Right cardiac atrium (tissue), 5 donors: ENCODE measurements around the gene MACIR. TPM values are rescaled to one million over a fixed set of nuclear protein-coding genes. Genes with fewer than 3 reads are reported as not detected.
A peak's percentile ranks its signal among the peaks of the same experiment; 100 is the strongest.

Source experiments
- ATAC-seq, 2 donors: fragments of 200-7000 bp; cut with Tn5 transposase; one replicate each; pipeline versions ENCODE4 v1.8.0 to v1.9.1; 2020; ENCODE audit warnings: moderate library complexity in 2 of 2, mild to moderate bottlenecking in 1 of 2
- DNase-seq, 3 donors: peaks; one replicate each; pipeline ENCODE4 v3.0.0-alpha.2; 2020
- H3K27ac ChIP-seq: one replicate; pipeline ENCODE4 v1.5.1; 2013; ENCODE audit warnings: mild to moderate bottlenecking, low read length, control low read depth, moderate library complexity
- H3K27me3 ChIP-seq: one replicate; pipeline ENCODE4 v1.6.1; 2013; ENCODE audit not compliant: control insufficient read depth, insufficient read depth
- H3K4me1 ChIP-seq: one replicate; pipeline ENCODE4 v1.6.1; 2013; ENCODE audit warnings: low read length; ENCODE audit not compliant: control insufficient read depth, insufficient read depth
- H3K4me3 ChIP-seq: one replicate; pipeline ENCODE4 v1.5.1; 2013; ENCODE audit warnings: low read length, control low read depth
- H3K9me3 ChIP-seq: one replicate; pipeline ENCODE4 v1.6.1; 2013; ENCODE audit warnings: low read length; ENCODE audit not compliant: control insufficient read depth
- WGBS: extraction: QIAGEN DNeasy Blood & Tissue Kit; methylation state at CpG from one replicate; pipeline ENCODE4 v1.1.7; 2013; 5-methylcytosine and 5-hydroxymethylcytosine counted together
- intact Hi-C, 4 donors: fragments of 100-400 bp; cut with DNase I; formaldehyde crosslinking; loops; one replicate each; pipeline versions ENCODE4 v1.11.0 to v1.14.0; 2022 to 2023
- polyA plus RNA-seq: library from polyadenylated mRNA; stranded (reverse); fragments of 200-250 nt; gene quantifications from one replicate; pipeline ENCODE4 v1.2.3, GENCODE V29; 2013
- total RNA-seq, 4 donors: library from RNA; stranded (reverse); fragmentation: NEBNext Ultra II Directional; extraction: Animal tissue kit (Norgen Biotek cat#: 25700); gene quantifications; one replicate each; pipeline ENCODE4 v1.2.1, GENCODE V29; 2021
- donor health status: healthy with polysubstance abuse.
- donor health status: DM: no; HTN: yes; CAD: no.
- donor health status: DM: no; HTN: no; CAD: no.
- donor health status: DM: no; HTN: yes; CAD: no; lungs with severe emphysema.
- donor health status: DM: yes; HTN: yes; CAD: no.

MACIR gene
- total and polyA plus RNA-seq, 5 donors, result 3.0 to 4.8 (median 3.8) TPM

DNA sequence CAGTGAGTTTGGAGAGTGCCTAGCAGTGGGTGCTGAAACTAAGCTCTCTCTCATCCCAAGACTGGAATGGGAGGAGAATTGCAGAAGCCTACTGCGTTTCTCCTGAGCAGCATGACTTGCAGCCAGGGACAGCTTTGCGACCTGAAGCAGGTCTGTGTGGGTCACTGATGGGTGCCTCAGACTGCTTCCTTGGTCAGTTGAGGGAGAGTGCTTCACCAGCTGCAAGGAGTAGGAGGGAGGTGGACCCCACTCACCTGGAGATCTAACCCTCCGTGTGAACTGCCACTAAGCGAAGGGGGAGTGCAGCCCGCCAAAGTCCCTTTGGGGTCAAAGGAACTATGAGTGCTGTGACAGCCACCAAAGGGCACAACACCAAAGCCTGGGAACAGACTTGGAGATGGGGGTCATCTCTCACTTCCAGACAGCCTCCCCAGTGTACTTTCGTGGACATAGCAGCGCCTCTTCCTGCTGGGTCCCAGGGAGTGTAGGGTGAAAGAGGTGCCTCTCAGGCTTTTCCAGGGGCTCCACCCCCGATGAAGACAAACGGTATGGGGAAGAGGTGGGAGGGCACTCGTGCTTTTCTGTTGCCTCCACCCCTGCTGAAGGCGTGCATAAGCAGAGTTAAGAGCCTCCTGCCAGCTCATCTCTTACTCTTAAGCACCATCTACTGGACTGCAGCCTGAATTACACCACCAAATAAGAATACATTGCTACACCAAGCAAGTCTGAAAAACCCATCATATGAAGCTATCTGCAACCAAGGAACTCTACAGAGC, 34.3 kb upstream of the MACIR start:
- no peaks in the 10 kb centered on the region for H3K9me3 ChIP-seq
- H3K4me1 ChIP-seq, result no peaks in the 10 kb centered on the region
- intact Hi-C loops, result no loop called here
- peak; percentile 71 to 88 for ATAC-seq
- peak; percentile 31 to 57 (median 31) for DNase-seq
- no peak overlapping the region for H3K4me3 ChIP-seq
- no peak overlapping the region for H3K27ac ChIP-seq
- H3K27me3 ChIP-seq, result no peaks in the 10 kb centered on the region
- WGBS, result 55% methylated on average over 11 of the region's 11 CpGs

DNA sequence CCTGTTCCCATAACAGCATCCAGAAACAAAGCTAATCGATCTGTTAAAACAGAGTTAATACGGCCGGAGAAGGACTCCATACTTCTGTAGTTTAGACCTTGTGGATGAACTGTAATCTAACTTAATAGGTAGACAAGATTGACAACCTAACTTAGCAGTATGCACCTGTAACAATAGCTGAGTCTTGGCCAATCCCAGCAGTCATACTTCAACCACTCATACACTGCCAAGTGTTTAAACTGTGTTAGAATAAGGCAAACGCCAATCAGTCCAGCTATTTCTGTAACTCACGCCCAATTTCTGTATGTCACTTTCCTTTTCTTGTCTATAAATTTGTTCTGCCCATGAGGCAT, 33.7 kb upstream of the MACIR start:
- no peak for ATAC-seq
- H3K4me1 ChIP-seq, result no peaks in the 10 kb centered on the region
- H3K4me3 ChIP-seq, result no peak overlapping the region
- no peak overlapping the region for H3K27ac ChIP-seq
- H3K9me3 ChIP-seq, result no peaks in the 10 kb centered on the region
- no peaks in the 10 kb centered on the region for H3K27me3 ChIP-seq
- 77% methylated on average over 5 of the region's 5 CpGs for WGBS
- no peak for DNase-seq
- intact Hi-C loops, result no loop called here

DNA sequence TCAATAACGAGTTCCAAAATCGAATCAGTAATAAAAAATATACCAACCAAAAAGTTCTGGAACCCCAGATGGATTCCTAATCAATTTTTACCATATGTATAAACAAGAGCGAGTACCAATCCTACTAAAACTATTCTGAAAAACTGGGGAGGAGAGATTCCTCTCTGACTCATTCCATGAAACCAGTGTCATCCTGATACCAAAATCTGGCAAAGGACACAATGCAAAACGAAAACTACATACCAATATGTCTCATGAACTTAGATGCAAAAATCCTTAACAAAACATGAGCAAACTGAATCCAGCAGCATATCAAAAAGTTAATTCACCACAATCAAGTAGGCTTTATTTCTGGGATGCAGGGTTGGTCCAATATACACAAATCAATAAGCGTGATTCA, 30.5 kb upstream of the MACIR start:
- Histone ChIP-seq H3K4me3 (no peak overlapping the region), H3K9me3 (no peaks in the 10 kb centered on the region), H3K4me1 (no peaks in the 10 kb centered on the region), H3K27me3 (no peaks in the 10 kb centered on the region), H3K27ac (no peak overlapping the region)
- 87% methylated on average over 5 of the region's 5 CpGs for WGBS
- ATAC-seq (no peak), DNase-seq (no peak)
- intact Hi-C loops, result no loop called here

DNA sequence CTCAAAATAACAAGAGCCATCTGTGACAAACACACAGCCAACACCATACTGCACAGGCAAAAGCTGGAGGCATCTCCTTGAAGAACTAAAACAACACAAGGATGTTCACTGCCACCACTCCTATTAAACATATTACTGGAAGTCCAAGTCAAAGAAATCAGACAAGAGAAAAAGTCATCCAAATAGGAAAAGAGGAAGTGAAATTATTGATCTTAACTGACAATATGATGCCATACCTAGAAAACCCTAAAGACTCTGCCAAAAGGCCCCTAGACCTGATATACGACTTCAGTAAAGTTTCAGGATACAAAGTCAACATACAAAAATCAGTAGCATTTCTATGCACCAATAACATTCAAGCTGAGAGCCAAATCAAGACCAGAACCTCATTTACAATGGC, 30.0 kb upstream of the MACIR start:
- no peaks in the 10 kb centered on the region for H3K27me3 ChIP-seq
- H3K9me3 ChIP-seq, result no peaks in the 10 kb centered on the region
- H3K4me3 ChIP-seq, result no peak overlapping the region
- H3K27ac ChIP-seq, result no peak overlapping the region
- no peaks in the 10 kb centered on the region for H3K4me1 ChIP-seq
- WGBS, result 86% methylated on average over 1 of the region's 1 CpG
- intact Hi-C loops, result no loop called here
- no peak for DNase-seq
- no peak for ATAC-seq

DNA sequence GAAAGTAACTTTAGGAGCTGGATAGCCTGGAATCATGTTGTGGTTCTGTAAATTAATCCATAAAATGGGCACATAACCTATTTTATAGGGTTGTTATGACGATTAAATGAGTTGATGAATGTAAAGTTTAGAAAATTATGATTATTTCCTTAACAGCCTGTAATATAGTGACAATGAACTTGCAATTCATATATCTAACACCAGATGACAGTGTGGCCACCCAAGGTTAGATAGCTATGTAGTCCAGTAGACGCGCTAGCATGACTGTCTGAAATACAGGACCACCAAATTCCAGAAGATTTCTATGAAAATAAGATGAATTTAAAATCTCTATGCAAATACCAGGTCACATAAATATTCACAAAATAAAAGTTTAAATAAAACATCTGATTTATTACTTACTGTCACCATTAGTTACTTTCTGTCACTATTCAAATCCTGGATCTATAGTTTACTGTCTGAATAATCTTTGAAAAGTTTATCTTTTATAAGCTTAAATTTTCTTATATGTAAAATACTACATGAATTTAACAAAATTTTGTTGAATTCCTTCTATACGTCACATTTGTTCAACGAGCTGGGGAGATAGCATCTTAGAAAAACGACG, 26.1 kb upstream of the MACIR start:
- no peaks in the 10 kb centered on the region for H3K9me3 ChIP-seq
- no peak overlapping the region for H3K27ac ChIP-seq
- no peak overlapping the region for H3K4me3 ChIP-seq
- ATAC-seq, result peak in 1 of 2 donors; percentile 83
- no peak for DNase-seq
- WGBS, result 80% methylated on average over 7 of the region's 7 CpGs
- intact Hi-C loops, result loop anchor here (2.0 to 10.0 kb wide), 4 partner anchors 242 to 245 kb away; no protein-coding TSS in a partner anchor
- H3K4me1 ChIP-seq, result no peaks in the 10 kb centered on the region
- H3K27me3 ChIP-seq, result no peaks in the 10 kb centered on the region

DNA sequence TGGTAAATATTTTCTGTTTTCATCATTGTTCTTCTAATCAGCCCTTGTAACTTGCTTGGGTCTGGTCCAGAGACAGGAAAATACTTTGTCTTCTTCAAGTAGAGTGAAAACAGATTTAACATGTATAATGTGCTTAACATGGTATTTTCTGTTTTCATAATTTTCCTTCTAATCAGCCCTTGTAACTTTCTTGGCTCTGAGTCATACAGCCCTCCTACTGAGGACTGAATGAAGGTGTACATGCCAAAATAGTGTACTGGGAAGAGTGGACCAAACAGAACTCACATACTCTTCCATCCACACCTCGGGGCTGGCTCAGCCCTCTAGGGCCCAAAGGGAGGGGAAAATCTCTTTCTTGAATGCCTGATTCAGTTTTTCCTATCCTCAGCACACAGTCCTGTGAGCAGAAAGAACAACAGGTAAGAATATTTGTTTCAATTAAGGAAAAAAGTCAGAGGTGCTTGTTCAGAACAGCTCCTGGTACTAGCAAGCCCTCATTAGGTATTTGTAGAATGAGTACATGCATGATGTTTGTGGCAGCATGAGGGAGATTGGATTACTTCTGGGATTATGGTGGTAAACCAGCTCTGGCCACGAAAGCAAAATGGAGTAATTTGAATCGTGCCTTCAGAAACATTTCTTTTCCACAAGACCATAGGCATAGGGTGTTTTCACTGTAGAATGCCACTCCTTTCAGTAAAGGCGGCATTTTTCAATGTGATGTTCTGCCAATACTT, 24.2 kb upstream of the MACIR start:
- H3K4me1 ChIP-seq, result no peaks in the 10 kb centered on the region
- no peaks in the 10 kb centered on the region for H3K27me3 ChIP-seq
- H3K4me3 ChIP-seq, result no peak overlapping the region
- H3K27ac ChIP-seq, result no peak overlapping the region
- 86% methylated on average over 4 of the region's 4 CpGs for WGBS
- no peaks in the 10 kb centered on the region for H3K9me3 ChIP-seq
- intact Hi-C loops, result loop anchor here in 2 of 4 donors (5.0 to 10.0 kb wide), 2 partner anchors 240 to 243 kb away; no protein-coding TSS in a partner anchor
- ATAC-seq (peak in 1 of 2 donors; percentile 50), DNase-seq (peak in 1 of 3 donors; percentile 22)

DNA sequence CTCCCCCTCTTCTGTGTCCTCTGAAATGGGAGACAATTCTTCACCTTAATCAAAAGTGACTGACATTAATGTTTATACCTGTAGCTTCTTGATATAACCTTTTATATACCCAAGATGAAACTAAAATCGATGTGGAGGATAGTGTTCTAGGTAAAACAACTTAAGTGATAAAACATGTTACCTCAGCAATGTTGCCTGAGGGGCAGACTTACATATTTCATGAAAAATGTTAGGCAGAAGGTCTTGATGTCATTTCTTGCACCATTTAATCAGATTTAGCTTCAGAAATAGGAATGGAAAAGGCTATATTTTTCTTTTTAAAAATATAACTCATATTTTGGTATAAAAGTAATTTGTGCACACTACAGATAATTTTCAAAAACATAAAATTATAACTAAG, 22.7 kb upstream of the MACIR start:
- 79% methylated on average over 1 of the region's 1 CpG for WGBS
- DNase-seq, result no peak
- intact Hi-C loops, result loop anchor here in 1 of 4 donors (10.0 kb wide), 1 partner anchor 239 kb away; no protein-coding TSS in a partner anchor

DNA sequence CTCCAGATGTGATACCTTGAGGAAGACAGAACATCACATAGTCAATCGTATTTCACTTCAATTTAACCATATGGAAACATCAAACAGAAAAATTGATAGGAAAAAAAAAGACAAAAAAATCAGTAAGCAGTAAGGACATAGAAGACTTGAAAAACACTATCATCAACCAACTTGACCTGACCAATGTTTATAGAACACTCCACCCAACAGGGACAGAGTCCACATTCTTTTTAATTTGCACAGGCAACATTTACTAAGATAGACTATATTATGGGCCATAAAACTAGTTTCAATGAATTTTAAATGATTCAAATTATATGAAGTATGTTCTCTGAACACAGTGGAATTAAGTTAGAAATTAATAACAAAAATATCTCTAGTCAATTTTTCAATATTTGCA, 20.8 kb upstream of the MACIR start:
- H3K4me3 ChIP-seq, result no peak overlapping the region
- peaks cover 2% of the 10 kb centered on the region for H3K27me3 ChIP-seq
- ATAC-seq, result no peak
- WGBS, result 89% methylated on average over 1 of the region's 1 CpG
- H3K27ac ChIP-seq, result no peak overlapping the region
- no peaks in the 10 kb centered on the region for H3K9me3 ChIP-seq
- DNase-seq, result no peak
- intact Hi-C loops, result loop anchor here in 1 of 4 donors (10.0 kb wide), 1 partner anchor 237 kb away; no protein-coding TSS in a partner anchor
- no peaks in the 10 kb centered on the region for H3K4me1 ChIP-seq

More for the DNA sequence above, 22.7 kb upstream of the MACIR start:
- H3K4me1 ChIP-seq, result no peaks in the 10 kb centered on the region
- ATAC-seq, result no peak
- H3K4me3 ChIP-seq, result no peak overlapping the region
- no peak overlapping the region for H3K27ac ChIP-seq
- H3K9me3 ChIP-seq, result no peaks in the 10 kb centered on the region
- H3K27me3 ChIP-seq, result no peaks in the 10 kb centered on the region

DNA sequence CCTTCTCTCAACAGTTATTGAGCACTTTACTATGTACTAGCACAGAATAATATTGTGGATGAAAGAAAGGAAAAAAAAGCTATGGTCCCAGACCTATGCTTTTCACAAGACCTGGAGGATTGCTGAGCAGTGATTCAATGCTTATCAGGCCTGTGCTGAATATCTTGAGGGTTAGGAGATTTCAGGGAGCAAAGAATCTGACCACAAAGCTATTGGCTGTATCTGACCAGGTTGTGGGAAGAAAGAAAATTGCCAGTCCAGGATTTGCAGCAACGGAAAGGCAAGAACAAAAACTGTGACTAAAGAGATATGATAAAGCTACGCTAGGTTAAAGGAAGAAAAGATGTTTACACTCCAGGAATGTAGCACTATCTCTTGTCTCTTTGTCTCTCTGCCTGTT, 14.9 kb upstream of the MACIR start:
- no peak overlapping the region for H3K27ac ChIP-seq
- no peaks in the 10 kb centered on the region for H3K4me1 ChIP-seq
- DNase-seq (no peak), ATAC-seq (no peak)
- peaks cover 2% of the 10 kb centered on the region for H3K27me3 ChIP-seq
- intact Hi-C loops, result no loop called here
- no peaks in the 10 kb centered on the region for H3K9me3 ChIP-seq
- H3K4me3 ChIP-seq, result no peak overlapping the region
- WGBS, result 46% methylated on average over 2 of the region's 2 CpGs

DNA sequence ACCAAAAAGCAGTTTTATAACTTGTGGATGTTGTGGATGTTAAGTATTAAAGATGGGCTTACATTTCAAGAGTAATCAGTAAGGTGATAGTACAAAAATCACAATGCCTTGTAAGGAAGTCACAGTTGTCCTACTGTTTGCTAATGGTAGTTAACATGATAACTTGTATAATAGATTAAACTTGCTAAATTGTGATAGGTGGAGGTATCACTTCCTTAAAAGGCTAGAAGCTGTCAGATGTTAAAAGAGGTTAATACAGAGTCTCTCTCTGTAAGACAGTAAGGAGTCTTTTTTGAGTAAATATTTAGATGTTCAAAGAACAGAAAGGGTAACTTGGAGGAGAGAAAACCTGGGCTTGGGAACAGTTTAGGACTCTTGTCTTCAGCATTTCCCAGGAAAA, 14.2 kb upstream of the MACIR start:
- H3K4me1 ChIP-seq, result no peaks in the 10 kb centered on the region
- H3K9me3 ChIP-seq, result no peaks in the 10 kb centered on the region
- peaks cover 2% of the 10 kb centered on the region for H3K27me3 ChIP-seq
- intact Hi-C loops, result no loop called here
- no peak overlapping the region for H3K4me3 ChIP-seq
- DNase-seq (no peak), ATAC-seq (no peak)
- H3K27ac ChIP-seq, result no peak overlapping the region

DNA sequence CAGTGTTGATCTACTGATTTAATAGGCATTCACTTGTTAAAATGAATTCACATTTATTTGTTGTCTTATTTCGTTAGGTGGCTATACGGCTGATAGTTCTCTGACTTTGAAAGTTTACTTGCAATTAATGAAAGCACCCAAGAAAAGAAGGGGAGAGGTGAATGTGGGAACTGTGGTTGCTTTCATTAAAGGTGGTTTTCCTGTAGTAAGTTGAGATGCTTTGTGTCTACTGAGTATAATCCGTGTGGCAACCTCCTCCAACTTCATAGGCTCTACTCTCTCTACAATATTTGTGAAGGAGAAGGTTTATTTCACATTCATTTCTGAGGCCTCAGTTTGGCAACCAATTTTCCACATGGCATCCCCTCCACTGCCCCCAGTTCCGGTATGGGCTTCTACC, 12.8 kb upstream of the MACIR start:
- DNase-seq (no peak), ATAC-seq (no peak)
- Histone ChIP-seq H3K27ac (no peak overlapping the region), H3K9me3 (no peaks in the 10 kb centered on the region), H3K4me1 (no peaks in the 10 kb centered on the region), H3K27me3 (peaks cover 2% of the 10 kb centered on the region), H3K4me3 (no peak overlapping the region)
- 88% methylated on average over 4 of the region's 4 CpGs for WGBS
- intact Hi-C loops, result no loop called here
